NCI-H2107 treated with DMSO at 0.1 percent for 48 hours (cell line): ENCODE data around the gene GRM8.

ENCODE experiments used
- DNase-seq: peaks from one replicate; lab custom pipeline; 2025; ENCODE audit not compliant: unreplicated experiment; lab: John Stamatoyannopoulos, UW

GRM8 gene

DNA sequence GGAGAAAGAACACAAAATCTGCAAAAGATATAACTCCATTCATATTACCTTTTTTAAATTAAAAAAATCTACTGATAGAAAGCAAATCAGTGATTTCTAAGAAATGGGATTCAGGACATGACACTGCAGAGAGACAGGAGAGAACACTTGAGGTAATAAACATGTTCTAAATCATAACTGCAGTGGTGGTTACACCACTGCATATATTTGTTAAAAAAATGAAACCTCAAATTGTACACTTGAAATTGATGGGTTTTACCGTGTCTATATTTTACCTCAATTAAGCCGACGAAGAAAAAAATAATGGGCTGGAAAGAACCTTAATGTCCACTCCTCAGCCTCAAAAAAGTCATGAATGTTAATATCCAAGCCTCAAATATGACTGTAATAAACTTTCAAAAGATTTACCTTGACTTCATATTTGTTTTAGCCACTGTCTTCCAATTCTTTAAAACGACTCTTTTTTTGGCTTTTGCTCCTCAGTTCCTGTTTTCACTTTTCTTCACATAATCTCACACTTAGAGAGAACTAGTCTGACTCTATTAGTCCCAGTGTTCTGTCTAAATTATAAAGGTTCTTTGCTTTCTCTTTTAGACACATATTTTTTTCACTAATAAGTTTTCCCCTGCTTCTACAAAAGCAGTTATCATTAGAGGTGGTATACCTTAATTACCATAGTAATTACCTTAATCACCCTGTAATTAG lies 502.4 kb downstream of the GRM8 start:
- DNase-seq = no peak

DNA sequence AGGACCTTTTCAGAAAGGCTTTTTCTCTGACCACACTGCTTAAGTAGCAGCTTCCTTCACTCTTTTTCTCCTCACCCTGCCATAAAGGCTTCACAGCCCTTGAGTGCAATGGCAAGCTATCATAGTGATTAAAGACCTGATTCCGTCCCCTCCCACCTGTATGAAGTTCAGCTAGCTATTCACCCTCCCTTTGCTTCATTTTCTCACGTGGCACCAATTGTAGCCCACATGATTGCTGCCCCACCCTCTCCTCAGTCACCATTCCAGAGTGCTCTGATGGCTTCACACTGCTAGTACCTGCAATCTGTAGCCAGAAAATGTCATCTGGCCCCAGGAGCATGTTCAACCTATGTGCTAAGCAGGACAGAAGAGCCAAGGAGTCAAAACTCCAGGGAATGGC lies 523.8 kb downstream of the GRM8 start:
- no peak for DNase-seq

DNA sequence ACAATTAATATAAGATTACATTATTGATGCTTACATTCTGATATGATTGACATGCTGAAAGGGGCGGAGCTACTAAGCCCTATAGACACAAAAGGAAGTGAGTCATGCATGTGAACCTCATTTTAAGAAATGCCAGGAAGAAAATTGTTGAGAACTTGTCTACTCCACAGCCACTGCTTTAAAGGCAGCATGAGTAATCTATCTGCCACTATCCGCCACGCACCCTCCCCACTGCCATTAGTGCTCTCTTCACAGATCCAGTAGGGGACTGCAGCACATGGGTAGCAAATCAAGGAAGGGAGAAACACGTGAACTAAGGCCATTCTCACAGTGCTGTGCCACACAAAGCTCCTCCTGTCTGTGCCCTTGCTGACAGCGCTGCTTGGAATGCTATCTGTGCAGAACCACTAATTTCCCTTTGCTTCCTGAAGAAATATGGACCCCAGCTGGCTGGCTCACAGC lies 524.8 kb downstream of the GRM8 start:
- DNase-seq = no peak

- no peak for DNase-seq
Measured at GRCh38 chr7:126723966-126724544, 528.7 kb downstream of the GRM8 start.

DNA sequence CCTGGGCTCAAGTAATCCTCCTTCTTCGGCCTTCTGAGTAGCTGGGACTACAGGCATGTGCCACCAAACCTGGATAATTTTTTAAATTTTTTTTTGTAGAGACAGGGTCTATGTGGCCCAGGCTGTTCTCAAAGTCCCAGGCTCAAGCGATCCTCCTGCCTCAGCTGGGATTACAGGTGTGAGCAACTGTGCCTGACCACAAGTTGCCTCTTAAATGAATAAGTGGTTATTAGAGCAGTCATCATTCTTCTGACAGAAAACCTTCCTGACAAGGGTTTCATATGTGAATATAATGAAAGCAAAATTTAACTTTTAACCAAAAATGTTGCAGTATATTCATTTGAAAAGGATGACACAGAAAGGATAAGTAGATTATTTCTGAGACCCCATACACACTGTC lies 532.5 kb downstream of the GRM8 start:
- peak; percentile 58 for DNase-seq

DNA sequence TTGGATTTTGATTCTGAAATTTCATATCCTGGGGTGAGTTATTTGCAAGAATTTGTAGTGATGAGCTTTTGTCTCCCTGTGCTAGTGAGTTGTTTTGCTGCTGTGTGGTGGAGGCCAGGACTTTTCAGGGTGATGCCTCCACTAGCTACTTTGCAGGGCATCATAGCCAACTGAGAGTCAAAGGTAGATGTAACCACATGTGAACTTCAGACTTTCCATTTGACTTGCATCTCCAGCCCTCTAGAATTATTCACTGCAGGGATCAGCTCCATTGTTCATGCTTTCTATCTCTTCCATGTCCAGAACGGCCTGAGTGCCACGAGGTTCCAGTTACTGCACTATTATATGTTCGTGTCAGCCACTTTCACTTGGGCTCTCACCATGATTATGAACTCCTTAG lies 534.3 kb downstream of the GRM8 start:
- no peak for DNase-seq

DNA sequence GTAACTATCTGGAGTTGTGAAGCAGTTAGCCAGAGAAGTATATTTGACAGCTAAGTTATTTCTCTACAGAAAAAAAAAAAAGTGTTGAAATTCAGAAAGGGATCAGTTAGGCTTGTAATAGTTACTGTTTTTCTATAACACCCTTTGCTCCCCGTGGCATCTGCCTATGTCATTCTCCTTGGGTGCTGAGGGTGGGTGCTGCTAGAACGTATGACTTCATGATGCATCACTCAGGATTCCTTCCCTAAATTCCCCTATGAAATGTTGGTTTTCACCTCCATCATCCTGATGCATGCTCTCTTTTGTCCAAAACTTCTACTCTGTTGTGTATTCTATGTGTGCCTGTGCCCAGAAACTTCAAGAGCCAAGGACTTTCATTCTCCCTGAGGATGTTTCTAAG lies 536.4 kb downstream of the GRM8 start:
- DNase-seq = no peak

- DNase-seq = peak; percentile 95
Measured at GRCh38 chr7:126715076-126715475, 537.7 kb downstream of the GRM8 start.

- no peak for DNase-seq
Measured at GRCh38 chr7:126702242-126703016, 550.3 kb downstream of the GRM8 start.

DNA sequence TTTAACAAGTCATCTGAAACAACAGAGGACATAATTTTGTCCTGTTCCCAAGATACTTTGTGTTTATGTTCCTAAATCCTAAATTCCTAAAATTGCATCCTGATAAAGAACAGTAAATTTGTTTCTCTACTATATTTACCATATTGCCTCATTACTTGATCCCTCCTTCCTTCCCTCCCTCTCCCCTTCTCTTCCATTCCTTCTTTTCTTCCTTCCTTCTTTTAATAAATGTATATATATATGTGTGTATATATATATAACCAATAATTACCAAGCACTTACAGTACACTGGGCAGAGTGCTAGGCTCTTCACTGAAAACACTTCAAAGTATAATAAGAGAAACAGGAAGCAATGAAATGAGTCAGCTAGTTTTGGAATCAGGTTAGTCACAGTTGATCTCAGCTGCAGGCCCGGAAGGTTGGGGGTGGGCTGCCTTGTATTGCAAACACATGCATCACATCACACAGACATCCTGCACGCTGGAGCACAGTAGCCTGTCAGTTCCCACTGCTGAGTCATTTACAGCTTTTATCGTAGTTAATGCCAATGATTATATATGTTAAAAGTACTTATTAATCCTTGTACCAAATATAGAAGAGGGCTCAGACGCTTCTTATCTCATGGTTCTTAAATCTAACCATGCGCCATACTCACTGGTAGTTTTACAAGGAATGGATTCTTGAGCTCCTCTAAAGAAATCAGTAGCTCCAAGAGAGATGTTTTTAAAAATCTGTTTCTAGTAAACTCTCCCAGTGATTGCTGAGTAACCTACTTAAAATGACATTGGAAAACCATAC lies 551.7 kb downstream of the GRM8 start:
- DNase-seq = peak; percentile 96

DNA sequence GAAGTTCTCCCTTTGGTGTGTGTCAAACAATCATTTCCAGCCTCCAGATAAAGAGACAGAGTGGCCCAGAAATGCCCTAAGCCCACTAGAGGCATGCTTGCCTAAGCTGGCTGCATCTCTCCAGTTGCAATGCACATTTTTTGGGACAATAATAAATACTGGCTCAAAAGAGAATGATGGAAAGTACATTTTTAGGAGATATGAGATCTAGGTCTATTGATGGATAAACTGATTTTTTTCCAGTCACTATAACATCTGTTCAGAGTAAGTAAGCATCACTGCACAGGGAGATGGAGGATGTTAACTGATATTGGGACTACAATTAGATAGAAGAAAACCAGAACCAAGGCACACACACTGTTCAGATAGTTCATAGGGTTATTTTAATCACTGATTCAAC lies 553.0 kb downstream of the GRM8 start:
- DNase-seq = peak; percentile 17

DNA sequence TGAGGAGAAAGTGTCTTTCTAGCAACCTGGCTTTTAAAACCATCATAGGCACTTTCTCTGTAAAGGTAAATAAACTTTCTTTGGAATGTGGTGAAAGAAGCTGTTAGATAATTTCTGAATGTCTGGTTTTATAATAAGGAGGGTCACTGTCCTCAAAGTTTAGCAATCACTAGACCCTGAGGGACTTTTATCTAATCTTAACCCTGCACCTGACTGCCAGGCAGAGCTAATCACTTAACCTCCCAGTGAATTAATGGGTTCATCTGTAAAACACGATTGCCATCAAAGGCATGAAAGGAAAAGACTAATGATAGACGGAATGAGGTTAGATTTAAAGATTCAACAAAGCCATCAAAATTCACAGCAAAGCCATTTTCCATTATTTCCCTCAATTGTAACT lies 553.8 kb downstream of the GRM8 start:
- DNase-seq = no peak

DNA sequence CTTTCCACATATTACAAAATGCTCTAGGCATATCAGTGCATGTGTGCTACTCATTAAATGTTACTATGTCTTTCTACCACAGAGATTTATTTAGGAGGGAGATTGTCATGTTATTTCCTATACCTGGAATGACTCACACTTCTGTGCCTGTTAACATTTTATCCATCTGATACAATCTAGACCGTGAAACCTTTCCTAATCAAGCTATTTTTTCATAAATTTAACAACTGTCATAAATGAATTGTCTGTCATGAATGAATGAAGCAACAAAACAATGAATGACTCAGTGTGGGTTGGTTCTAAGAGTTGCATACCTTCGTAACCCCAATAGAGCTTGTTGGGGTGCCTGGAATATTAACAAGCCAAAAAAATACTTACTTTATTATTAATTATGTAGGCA lies 554.3 kb downstream of the GRM8 start:
- DNase-seq = no peak

- no peak for DNase-seq
Measured at GRCh38 chr7:126696256-126697038, 556.3 kb downstream of the GRM8 start.

DNA sequence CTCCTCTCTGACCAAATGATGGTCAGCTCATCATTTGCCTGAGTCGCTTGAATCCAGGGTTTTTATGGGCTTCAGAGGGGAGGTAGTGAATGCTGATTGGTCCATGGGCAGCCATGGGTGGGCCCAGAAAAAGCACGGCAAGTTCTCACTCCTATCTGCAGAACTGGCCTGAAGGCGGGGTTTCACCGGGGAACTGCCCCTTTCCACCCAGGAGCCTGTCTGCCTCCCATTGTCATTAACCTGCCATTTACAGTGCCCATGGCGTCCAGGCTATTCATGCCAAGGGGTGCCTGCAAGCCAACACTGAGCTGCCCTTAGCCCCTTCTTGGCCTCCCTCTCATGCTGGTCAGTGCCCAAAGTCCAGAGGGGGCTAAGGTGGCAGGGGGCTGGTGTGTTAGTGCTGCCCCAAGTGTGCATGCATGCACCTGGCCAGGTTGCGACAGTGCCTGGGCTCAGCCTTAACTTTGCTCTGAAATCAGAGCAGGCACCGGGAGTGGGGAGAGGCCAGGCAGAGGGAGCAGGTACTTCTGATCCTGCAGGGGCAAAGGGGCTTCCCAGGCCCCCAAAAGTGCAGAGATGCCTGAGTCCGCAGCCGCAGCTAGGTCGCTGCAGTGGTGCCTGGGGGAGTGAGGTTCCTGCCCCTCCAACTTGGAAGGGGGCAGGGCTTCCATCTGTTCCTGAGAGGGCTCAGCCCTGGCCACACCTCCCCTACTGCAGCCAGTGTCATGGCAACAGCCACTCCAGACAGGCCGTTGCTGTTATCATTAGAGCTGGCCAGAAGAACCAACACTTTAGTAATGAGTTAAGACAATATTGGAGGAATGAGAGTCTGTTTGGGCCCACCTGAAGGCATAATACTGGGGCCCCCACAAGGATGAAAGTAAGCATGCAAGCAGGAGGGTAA lies 561.6 kb downstream of the GRM8 start:
- DNase-seq = no peak

DNA sequence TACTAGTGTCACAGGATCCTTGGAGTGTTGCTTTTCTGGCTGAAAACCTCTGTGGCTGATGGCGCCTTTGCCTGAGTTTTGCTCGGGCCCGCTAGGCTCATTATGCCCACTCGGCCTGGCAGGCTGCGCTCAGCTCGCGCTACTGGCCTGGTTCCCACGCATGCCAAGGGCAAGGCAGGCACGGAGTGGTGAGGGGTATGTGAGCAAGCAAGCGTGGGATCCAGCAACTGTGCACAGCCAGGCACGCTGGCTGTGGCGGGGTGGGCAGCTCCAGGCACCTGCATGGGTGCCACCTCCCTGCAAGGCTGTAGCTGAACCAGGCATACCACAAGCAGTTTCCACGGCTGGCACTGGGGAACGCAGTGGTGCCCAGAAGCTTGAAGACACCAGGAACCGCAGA lies 562.6 kb downstream of the GRM8 start:
- DNase-seq = no peak

DNA sequence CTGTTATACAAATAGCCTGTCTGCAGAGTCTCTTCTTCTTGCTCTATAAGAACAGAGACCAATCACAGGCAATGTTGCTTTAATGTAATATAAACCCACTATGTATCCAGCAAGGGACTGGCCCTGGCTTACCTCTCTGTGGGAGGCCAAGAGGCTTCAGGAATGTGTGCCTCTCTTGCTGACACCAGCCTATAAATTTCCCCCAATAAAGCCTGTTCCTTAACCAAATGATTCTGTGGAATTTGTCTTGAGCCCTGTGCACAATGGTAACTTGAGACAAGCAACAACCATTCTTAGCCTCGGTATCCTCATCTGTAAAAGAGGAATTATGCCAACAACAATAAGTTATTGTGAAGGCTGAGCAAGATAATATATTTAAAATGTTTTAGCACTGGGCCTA lies 563.7 kb downstream of the GRM8 start:
- DNase-seq = no peak

DNA sequence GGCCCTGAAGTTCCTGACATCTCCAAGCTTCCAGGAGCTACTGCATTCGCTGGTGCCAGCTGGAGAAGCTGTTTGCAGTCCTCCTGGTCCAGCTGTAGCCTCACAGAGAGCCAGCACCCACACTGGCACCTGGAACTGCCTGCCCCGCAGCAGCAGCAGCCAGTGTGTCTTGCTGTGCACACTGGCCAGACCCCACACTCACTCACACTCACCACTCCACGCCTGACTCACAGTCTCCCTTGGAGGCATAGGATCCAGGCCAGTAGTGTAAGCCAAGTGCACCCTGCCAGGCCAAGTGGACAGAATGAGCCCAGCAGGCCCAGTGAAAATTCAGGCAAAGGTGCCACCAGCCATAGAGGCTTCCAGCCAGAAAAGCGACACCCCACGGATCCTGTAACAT lies 566.3 kb downstream of the GRM8 start:
- DNase-seq = no peak

GRCh38 chr7:126685596-126685995 lies 567.1 kb downstream of the GRM8 start:
- no peak for DNase-seq
